Measurements from ENCODE around the gene VPS45. TPM values are rescaled to one million over a fixed set of nuclear protein-coding genes. Genes with fewer than 3 reads are reported as not detected.

VPS45 gene
- total and polyA plus RNA-seq, 7 experiments from 2014 or later, result 20.3 to 37.7 (median 27.0) TPM

DNA sequence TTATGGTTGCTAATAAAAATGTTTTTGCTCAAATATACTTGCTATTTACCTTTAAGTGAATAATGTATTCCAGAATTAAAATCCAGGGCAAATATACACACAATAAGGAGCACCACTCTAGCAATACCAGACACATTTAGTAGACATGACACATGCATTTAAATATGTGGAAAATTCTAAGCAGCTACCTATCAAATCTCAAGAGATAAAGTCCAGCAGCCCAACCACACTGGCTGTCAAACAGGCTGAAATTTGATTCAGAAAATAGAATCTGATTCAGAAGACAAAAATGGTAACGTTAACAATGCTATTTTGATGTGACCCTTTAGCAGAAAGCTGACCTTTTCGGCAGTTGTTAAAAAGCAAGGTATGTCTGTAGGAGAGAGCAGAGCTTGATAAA lies 124.4 kb downstream of the VPS45 start:
- Mint-ChIP-seq H3K9me3 (no peaks in the 10 kb centered on the region), H3K36me3 (no peaks in the 10 kb centered on the region), H3K4me1 (peaks cover 5 to 7% (median 6%) of the 10 kb centered on the region in 7 donors), H3K4me3 (no peak overlapping the region), H3K27ac (no peak overlapping the region), H3K27me3 (peaks cover 0 to 7% (median 3%) of the 10 kb centered on the region in 5 donors)
- Histone ChIP-seq H3K27ac (ENCODE audit: low read depth, low read length) (no peak overlapping the region), H3K36me3 (ENCODE audit: control insufficient read depth in 2 of 3, insufficient read depth in 3 of 3, low read length in 3 of 3) (no peaks in the 10 kb centered on the region), H3K4me1 (ENCODE audit: control insufficient read depth in 2 of 2, insufficient read depth in 2 of 2, low read length in 2 of 2) (peaks cover 0 to 1% of the 10 kb centered on the region in 2 donors), H3K4me3 (ENCODE audit: low read length) (no peak overlapping the region), H3K9me3 (ENCODE audit: control insufficient read depth in 2 of 3, low read length in 3 of 3) (no peaks in the 10 kb centered on the region), H3K27me3 (ENCODE audit: control insufficient read depth in 2 of 2, insufficient read depth in 2 of 2, low read length in 2 of 2) (no peaks in the 10 kb centered on the region)
- intact Hi-C loops (cut with micrococcal nuclease), result no loop called here
- ChIA-PET POLR2A (no interaction called here), CTCF (interaction anchor here (0.8 kb wide), 1 partner anchor 9 kb away, joined by 3 read pairs; no protein-coding TSS in a partner anchor)
- ATAC-seq, result no peak
- DNase-seq, result no peak

DNA sequence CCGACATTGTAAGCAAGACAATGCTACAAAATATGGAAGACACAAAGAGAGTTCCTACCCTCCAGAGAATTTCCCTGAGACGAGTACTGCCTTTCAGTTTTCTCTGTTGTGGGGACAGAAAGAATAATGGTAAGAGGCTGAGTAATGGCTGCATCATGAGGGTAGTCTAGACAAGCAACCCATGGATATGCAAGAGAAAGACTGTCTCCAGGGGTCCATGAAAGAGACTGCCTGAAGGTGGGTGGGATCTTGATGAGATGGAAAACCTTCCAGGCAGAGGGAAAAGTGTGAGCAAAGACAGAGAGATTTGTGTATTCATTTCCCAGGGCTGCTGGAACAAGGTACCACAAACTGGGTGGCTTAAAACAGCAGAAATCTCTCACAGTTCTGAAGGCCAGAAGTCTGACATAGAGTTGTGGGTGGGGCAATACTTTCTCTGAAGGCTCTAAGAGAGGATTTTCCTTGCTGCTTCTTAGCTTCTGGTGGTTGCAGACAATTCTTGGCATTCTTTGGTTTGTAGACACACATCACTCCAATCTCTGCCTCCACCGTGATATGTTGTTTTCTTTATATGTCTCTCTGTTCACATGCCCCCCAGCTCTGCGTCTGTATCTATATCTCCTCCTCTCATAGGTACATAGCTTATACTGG lies 126.9 kb downstream of the VPS45 start:
- intact Hi-C loops (cut with micrococcal nuclease), result no loop called here
- no peaks in the 10 kb centered on the region for H3K9me3 Mint-ChIP-seq
- H3K36me3 Mint-ChIP-seq, result no peaks in the 10 kb centered on the region
- Histone ChIP-seq H3K27ac (ENCODE audit: low read depth, low read length) (no peak overlapping the region), H3K9me3 (ENCODE audit: control insufficient read depth in 2 of 3, low read length in 3 of 3) (no peaks in the 10 kb centered on the region), H3K4me1 (ENCODE audit: control insufficient read depth in 2 of 2, insufficient read depth in 2 of 2, low read length in 2 of 2) (no peaks in the 10 kb centered on the region), H3K27me3 (ENCODE audit: control insufficient read depth in 2 of 2, insufficient read depth in 2 of 2, low read length in 2 of 2) (no peaks in the 10 kb centered on the region), H3K36me3 (ENCODE audit: control insufficient read depth in 2 of 3, insufficient read depth in 3 of 3, low read length in 3 of 3) (no peaks in the 10 kb centered on the region), H3K4me3 (ENCODE audit: low read length) (no peak overlapping the region)
- POLR2A ChIA-PET, result no interaction called here
- H3K27me3 Mint-ChIP-seq, result peaks cover 0 to 15% (median 5%) of the 10 kb centered on the region in 5 donors
- DNase-seq, result no peak
- no peak overlapping the region for H3K27ac Mint-ChIP-seq
- CTCF ChIA-PET, result interaction anchor here (1.3 kb wide), 1 partner anchor 7 kb away, joined by 8 read pairs; no protein-coding TSS in a partner anchor
- ATAC-seq, result no peak
- H3K4me3 Mint-ChIP-seq, result no peak overlapping the region
- no peaks in the 10 kb centered on the region for H3K4me1 Mint-ChIP-seq

Other genes with a start within 250 kb of the VPS45 start
- gene BOLA1, start 168.2 kb upstream of the VPS45 start, total RNA-seq, result 10 to 100 TPM in 3 of 5 experiments, 1 to 10 TPM in 2; 7.8 to 28.9 (median 18.2) TPM
- 10 to 100 TPM; 38.2 to 50.9 TPM for gene BOLA1, start 168.2 kb upstream of the VPS45 start, polyA plus RNA-seq
- 10 to 100 TPM in 1 of 5 experiments, 1 to 10 TPM in 4; 2.6 to 18.8 (median 3.1) TPM for gene SV2A, start 149.9 kb upstream of the VPS45 start, total RNA-seq
- 1 to 10 TPM; 1.3 to 2.1 TPM for gene SV2A, start 149.9 kb upstream of the VPS45 start, polyA plus RNA-seq
- 100 to 1,000 TPM in 1 of 5 experiments, 10 to 100 TPM in 4; 39.0 to 103 (median 43.4) TPM for gene SF3B4, start 140.0 kb upstream of the VPS45 start, total RNA-seq
- 100 to 1,000 TPM in 1 of 2 donors, 10 to 100 TPM in 1; 80.8 to 114 TPM for gene SF3B4, start 140.0 kb upstream of the VPS45 start, polyA plus RNA-seq
- 10 to 100 TPM in 1 of 5 experiments, 1 to 10 TPM in 4; 1.2 to 14.2 (median 3.6) TPM for gene MTMR11, start 130.9 kb upstream of the VPS45 start, total RNA-seq
- not detected for gene MTMR11, start 130.9 kb upstream of the VPS45 start, polyA plus RNA-seq
- gene OTUD7B, start 57.0 kb upstream of the VPS45 start, total RNA-seq, result 10 to 100 TPM in 2 of 5 experiments, 1 to 10 TPM in 3; 4.6 to 12.8 (median 9.7) TPM
- under 1 TPM; 0.52 to 0.90 TPM for gene OTUD7B, start 57.0 kb upstream of the VPS45 start, polyA plus RNA-seq
- gene PLEKHO1, start 82.1 kb downstream of the VPS45 start, total RNA-seq, result 100 to 1,000 TPM in 2 of 5 experiments, 10 to 100 TPM in 3; 64.9 to 111 (median 94.1) TPM
- gene PLEKHO1, start 82.1 kb downstream of the VPS45 start, polyA plus RNA-seq, result 10 to 100 TPM; 33.4 to 33.7 TPM
- gene ANP32E, start 168.3 kb downstream of the VPS45 start, total RNA-seq, result 100 to 1,000 TPM in 1 of 5 experiments, 10 to 100 TPM in 4; 35.6 to 156 (median 44.8) TPM
- 10 to 100 TPM; 41.4 to 56.4 TPM for gene ANP32E, start 168.3 kb downstream of the VPS45 start, polyA plus RNA-seq
- not detected for gene CA14, start 190.0 kb downstream of the VPS45 start, total RNA-seq
- 1 to 10 TPM in 1 of 2 donors, under 1 TPM in 1; 0.35 to 1.7 TPM for gene CA14, start 190.0 kb downstream of the VPS45 start, polyA plus RNA-seq
- gene APH1A, start 201.2 kb downstream of the VPS45 start, total RNA-seq, result 100 to 1,000 TPM; 112 to 143 (median 127) TPM
- 10 to 100 TPM; 70.7 to 81.4 TPM for gene APH1A, start 201.2 kb downstream of the VPS45 start, polyA plus RNA-seq
- 1 to 10 TPM; 1.5 to 7.8 (median 4.3) TPM for gene C1orf54, start 205.0 kb downstream of the VPS45 start, total RNA-seq
- gene C1orf54, start 205.0 kb downstream of the VPS45 start, polyA plus RNA-seq, result 1 to 10 TPM; 2.7 to 5.6 TPM
- gene CIART, start 214.8 kb downstream of the VPS45 start, total RNA-seq, result 1 to 10 TPM; 1.4 to 2.6 (median 2.4) TPM
- 1 to 10 TPM in 1 of 2 donors, under 1 TPM in 1; 0.87 to 2.0 TPM for gene CIART, start 214.8 kb downstream of the VPS45 start, polyA plus RNA-seq
- gene MRPS21, start 226.1 kb downstream of the VPS45 start, total RNA-seq, result 10 to 100 TPM; 47.9 to 72.8 (median 67.5) TPM
- 10 to 100 TPM; 61.7 to 92.9 TPM for gene MRPS21, start 226.1 kb downstream of the VPS45 start, polyA plus RNA-seq